ENCODE results near the gene TYW1.
"Not testable (repeated sequence)": the region's sequence is repeated elsewhere in the genome, so short reads cannot be mapped to it uniquely, and the experiment has no call there.

TYW1 gene

GRCh38 chr7:66994691-66995049 lies 2.0 kb upstream of the TYW1 start:
- in situ Hi-C loops (cut with MboI; ENCODE audit: low sequenced_read_pairs): not testable (repeated sequence)

- in situ Hi-C loops (cut with MboI; ENCODE audit: low sequenced_read_pairs): not testable (repeated sequence)
Measured at GRCh38 chr7:66995050-66995776, 1.4 kb upstream of the TYW1 start, which contains the start of gene SBDS. SBDS (minus strand) TSS chr7:66995586; CDS start chr7:66995417, 169 bp downstream.

DNA sequence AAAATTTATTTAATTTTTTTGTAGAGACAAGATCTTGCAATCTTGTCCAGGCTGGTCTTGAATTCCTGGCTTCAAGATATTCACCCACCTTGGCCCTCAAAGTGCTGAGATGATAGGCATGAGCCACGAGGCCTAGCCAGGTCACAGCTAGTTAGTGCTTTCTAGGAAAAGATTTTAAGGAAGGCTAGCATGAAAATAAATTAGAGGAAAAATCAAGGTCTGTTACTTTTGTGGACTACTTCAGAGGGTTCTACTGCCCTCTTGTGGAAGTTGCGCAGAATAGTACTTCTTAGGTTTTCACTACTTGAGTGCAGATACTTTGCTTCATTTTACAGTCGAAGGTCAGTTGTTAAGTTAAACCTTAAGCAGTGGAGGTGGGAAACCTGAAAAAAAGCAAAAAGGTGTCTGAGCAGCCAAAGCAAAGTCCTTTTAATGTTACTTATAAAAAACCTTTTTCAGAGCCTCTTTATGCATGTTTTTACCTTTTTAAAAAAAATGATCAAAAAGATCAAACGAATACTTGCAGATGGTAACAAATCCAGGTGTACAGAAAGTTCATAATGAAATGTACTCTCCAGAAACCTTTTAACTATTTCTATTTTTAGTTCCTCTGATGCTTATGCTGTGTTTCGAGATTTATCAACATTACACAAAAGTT lies 4.1 kb downstream of the TYW1 start:
- in situ Hi-C loops (cut with MboI; ENCODE audit: low sequenced_read_pairs): not testable (repeated sequence)

GRCh38 chr7:67004145-67004544 lies 7.5 kb downstream of the TYW1 start:
- in situ Hi-C loops (cut with MboI; ENCODE audit: low sequenced_read_pairs): not testable (repeated sequence)

DNA sequence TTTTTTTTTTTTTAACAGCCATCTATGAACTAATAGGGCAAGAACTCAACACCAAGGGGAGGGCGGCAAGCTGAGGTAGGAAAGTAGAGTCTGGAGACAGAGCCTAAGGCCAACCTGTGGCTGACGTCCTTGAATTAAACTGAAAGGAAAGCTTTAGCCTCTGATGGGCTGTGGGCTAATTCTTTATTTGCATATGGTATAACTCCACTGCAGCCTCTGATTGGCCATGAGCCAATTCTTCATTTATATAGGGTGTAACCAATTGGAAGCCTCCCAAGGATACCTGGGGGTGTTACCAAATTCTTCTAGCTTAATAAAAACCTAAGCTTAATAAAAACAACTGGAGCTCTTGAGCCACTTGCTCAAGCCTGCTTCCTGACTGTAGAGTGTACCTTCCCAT lies 10.3 kb downstream of the TYW1 start:
- in situ Hi-C loops (cut with MboI; ENCODE audit: low sequenced_read_pairs): no loop called here

GRCh38 chr7:67008260-67008659 lies 11.6 kb downstream of the TYW1 start:
- in situ Hi-C loops (cut with MboI; ENCODE audit: low sequenced_read_pairs): no loop called here

DNA sequence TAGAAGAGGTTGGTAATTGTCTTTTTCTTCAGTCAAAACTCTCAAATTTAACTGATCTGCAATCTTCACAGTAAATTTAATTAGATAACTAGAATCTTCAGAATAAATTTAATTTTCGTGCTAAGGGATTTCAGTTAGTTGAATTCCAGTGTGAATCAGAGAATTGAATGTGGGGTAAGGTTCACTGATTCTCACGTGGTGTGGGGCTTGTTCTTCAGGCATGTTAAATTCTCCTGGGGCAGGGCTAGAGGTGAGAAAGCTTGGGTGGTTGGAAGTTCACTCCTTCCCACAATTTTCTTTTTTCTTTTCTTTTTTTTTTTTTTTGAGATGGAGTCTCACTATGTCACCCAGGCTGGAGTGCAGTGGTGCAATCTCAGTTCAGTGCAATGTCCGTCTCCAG lies 13.0 kb downstream of the TYW1 start:
- in situ Hi-C loops (cut with MboI; ENCODE audit: low sequenced_read_pairs): not testable (repeated sequence)

GRCh38 chr7:67014076-67014622 lies 17.5 kb downstream of the TYW1 start:
- in situ Hi-C loops (cut with MboI; ENCODE audit: low sequenced_read_pairs): not testable (repeated sequence)

- in situ Hi-C loops (cut with MboI; ENCODE audit: low sequenced_read_pairs): not testable (repeated sequence)
Measured at GRCh38 chr7:67017971-67018370, 21.3 kb downstream of the TYW1 start.

GRCh38 chr7:67018940-67019339 lies 22.3 kb downstream of the TYW1 start:
- in situ Hi-C loops (cut with MboI; ENCODE audit: low sequenced_read_pairs): no loop called here

- in situ Hi-C loops (cut with MboI; ENCODE audit: low sequenced_read_pairs): no loop called here
Measured at GRCh38 chr7:67019562-67020390, 23.1 kb downstream of the TYW1 start.

DNA sequence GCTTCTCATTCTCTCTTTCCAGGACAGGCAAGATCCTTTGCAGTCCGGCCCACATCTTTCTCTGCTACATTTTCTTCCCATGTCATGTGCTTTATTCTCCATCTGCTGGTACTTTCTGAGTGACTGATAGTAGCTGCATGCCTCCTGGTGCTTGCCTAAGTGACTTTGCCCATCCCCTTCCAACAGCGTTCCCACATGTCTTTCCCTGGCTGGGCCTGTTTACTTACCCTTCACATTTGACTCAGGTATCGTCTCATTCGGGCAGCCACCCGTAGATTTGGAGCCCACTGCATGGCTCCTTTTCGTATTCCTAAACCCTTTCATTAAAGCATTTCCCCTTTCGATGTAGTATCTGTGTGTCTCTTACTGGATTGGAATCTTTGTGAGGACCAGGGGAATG lies 24.6 kb downstream of the TYW1 start:
- in situ Hi-C loops (cut with MboI; ENCODE audit: low sequenced_read_pairs): no loop called here

- in situ Hi-C loops (cut with MboI; ENCODE audit: low sequenced_read_pairs): no loop called here
Measured at GRCh38 chr7:67022511-67022910, 25.9 kb downstream of the TYW1 start.

DNA sequence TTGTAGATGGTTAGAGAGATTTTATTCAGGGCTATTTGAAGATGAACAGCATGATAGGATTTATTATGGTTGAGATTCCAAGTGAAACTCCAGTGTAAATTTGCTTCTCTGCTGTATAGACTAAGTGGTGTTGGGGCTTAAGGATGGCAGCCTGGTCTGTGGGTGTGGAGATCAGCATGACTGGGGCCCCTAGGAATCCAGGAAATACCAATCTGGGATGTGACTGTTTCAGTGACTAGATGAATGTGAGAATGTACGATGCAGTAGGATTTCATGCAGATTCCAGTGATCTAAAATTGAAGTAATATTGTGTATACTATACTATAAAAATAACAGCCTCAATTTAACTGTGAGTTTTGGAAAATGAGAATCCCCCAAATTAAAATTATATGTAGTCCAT lies 28.8 kb downstream of the TYW1 start:
- in situ Hi-C loops (cut with MboI; ENCODE audit: low sequenced_read_pairs): not testable (repeated sequence)

- in situ Hi-C loops (cut with MboI; ENCODE audit: low sequenced_read_pairs): not testable (repeated sequence)
Measured at GRCh38 chr7:67031685-67032084, 35.1 kb downstream of the TYW1 start.

DNA sequence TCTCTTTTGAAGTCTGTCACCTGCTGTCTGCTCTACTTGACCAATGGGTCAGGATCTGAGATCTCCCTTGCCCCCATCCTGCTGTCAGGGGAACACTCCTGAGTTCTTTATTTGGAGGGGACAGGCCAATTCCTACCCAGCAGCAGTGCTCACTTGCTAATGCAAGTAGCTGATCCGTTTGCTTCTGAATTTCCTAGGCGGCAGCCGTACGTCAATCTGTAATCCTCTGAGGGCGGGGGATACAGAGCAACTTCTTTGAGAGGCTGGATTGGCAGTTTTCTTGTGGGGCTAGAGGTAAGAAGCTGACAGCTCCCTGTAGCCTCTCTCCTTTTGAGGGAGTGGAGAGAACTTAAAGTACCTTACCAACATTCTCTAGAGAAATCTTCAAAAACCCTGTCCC lies 36.6 kb downstream of the TYW1 start:
- in situ Hi-C loops (cut with MboI; ENCODE audit: low sequenced_read_pairs): no loop called here

DNA sequence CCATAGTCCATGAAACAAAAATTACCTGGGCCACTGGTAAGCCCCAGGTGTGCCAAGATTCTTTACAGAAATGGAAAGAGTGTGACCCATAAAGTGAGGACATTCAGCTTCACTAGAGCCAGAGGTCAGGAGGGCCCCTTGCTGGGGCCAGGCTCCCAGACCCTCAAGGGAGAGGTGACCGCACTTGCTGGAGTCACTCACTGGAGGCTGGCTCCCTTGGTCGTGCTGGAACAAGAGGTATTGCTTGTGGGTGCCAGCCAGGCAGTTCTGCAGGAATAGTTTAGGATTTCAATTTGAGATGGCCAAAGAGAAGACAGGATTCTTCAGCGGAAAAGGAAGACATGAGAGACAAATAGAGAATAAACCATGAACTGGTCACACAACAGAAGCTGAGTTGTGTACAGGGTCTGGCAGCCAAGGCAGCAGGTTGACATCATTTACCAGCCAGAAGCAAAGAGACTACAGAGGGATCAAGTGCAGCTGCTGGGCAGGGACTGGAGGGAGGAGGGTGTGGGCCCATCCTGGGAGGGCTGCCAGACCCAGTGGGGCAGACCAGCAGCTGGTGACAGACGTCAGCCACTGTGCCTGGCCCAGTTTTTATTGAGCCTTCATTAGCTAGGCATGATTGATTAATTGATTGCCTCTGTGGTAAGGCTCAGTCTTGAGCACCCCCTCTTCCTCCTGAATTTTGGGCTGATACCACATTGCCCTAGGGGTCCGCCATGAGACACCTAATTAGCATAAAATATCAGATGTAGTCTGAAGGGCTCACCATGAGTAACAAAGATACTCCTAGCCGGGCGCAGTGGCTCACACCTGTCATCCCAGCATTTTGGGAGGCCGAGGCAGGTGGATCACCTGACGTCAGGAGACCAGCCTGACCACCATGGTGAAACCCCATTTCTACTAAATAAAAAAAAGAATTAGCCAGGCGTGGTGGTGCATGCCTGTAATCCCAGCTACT lies 40.1 kb downstream of the TYW1 start:
- in situ Hi-C loops (cut with MboI; ENCODE audit: low sequenced_read_pairs): not testable (repeated sequence)

- in situ Hi-C loops (cut with MboI; ENCODE audit: low sequenced_read_pairs): not testable (repeated sequence)
Measured at GRCh38 chr7:67040832-67041231, 44.2 kb downstream of the TYW1 start.

GRCh38 chr7:67042781-67043558 lies 46.3 kb downstream of the TYW1 start:
- in situ Hi-C loops (cut with MboI; ENCODE audit: low sequenced_read_pairs): not testable (repeated sequence)
